GM19452 (cell line): ENCODE results near the gene EHMT1.
"Not testable (repeated sequence)": the region's sequence is repeated elsewhere in the genome, so short reads cannot be mapped to it uniquely, and the experiment has no call there.

Source experiments
- ATAC-seq: cut with Tn5 transposase; IDR thresholded peaks from one replicate; pipeline ENCODE4 v1.9.1; 2021; ENCODE audit not compliant: unreplicated experiment

Gene EHMT1

DNA sequence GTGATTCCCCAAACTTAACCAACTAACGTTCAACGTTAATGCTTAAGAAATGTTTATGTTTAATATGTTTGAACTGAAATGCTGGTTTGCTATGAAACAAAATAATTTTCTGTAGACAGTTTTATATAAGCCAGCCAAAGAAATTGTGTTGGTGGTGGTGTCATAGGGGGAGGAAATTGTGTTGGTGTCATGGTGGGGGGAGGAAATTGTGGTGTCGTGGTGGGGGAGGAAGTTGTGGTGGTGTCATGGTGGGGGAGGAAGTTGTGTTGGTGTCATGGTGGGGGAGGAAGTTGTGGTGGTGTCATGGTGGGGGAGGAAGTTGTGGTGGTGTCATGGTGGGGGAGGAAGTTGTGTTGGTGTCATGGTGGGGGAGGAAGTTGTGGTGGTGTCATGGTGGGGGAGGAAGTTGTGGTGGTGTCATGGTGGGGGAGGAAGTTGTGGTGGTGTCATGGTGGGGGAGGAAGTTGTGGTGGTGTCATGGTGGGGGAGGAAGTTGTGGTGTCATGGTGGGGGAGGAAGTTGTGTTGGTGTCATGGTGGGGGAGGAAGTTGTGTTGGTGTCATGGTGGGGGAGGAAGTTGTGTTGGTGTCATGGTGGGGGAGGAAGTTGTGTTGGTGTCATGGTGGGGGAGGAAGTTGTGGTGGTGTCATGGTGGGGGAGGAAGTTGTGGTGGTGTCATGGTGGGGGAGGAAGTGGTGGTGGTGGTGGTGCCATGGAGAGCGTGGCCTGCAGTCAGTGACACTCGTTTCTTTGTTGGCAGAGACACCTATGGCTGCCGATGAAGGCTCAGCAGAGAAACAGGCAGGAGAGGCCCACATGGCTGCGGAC lies 97.3 kb downstream of the EHMT1 start:
- ATAC-seq: not testable (repeated sequence)

DNA sequence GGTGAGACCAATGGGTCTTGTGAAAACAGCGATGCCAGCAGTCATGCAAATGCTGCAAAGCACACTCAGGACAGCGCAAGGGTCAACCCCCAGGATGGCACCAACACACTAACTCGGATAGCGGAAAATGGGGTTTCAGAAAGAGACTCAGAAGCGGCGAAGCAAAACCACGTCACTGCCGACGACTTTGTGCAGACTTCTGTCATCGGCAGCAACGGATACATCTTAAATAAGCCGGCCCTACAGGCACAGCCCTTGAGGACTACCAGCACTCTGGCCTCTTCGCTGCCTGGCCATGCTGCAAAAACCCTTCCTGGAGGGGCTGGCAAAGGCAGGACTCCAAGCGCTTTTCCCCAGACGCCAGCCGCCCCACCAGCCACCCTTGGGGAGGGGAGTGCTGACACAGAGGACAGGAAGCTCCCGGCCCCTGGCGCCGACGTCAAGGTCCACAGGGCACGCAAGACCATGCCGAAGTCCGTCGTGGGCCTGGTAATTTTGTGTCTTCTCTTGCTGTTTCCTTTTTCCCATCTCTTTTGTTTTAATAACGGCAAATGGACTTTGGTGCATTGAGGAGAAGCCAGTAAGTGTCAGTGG lies 98.0 kb downstream of the EHMT1 start:
- ATAC-seq: no peak

- ATAC-seq: no peak
Observed at GRCh38 chr9:137717776-137718327, 99.0 kb downstream of the EHMT1 start.

DNA sequence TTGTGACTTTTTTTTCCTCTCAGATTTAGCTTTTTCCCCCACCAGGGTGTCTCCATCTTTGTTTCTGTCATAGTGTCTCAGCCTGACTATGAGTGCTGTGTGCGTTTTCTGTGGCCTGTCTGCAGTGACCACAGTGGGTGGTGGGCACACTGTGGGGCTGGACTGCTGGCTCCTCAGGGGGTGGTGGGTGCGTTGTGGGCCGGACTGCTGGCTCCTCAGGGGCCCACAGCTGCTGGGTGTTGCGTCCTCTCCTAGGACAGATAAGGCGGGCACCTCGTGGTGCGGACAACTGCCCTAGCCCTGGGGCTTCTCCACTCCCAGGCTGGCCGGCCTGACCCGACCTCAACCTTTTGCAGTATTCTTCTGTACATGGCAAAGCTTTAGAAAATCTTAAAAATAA lies 100.4 kb downstream of the EHMT1 start:
- no peak for ATAC-seq

DNA sequence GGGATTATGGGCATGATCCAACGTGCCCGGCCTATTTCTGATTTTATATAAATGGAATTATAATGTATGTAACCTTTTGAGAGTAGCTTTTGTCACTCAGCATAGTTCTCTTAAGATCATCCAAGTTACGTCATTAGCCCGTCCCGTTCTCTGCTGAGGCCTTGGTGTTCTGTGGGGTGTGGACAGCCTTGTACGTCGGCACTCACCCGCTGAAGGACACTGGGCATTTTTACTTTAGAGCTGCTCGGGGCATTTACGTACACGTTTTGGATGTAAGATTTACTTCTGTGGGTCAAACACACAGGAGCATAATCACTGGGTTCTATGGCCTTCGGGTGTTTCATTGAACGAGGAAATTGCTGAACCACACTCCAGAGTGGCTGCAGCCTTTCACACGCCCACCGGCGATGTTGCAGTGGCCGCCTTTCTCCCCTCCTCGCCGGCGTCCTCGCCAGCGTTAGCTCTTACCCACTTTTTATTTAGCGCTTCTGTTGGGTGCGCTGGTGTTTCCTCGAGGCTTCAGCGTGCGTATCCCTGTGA lies 101.8 kb downstream of the EHMT1 start:
- ATAC-seq: no peak

- no peak for ATAC-seq
Observed at GRCh38 chr9:137721479-137721878, 102.7 kb downstream of the EHMT1 start.

- ATAC-seq: no peak
Observed at GRCh38 chr9:137721899-137722298, 103.1 kb downstream of the EHMT1 start.

DNA sequence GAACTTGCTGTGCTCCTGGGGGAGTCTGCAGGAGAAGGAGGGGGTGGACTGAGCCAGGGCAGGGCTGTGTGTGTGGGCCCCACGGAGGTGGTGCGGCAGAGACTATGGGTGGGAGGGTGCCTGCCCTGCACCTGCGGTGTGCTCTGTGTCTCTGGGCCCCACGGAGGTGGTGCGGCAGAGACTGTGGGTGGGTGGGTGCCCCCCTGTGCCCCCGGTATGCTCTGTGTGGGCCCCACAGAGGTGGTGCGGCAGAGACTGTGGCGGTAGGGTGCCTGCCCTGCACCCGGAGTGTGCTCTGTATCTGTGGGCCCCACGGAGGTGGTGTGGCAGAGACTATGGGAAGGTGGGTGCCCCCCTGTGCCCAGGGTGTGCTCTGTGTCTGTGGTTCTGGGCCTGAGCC lies 103.7 kb downstream of the EHMT1 start:
- ATAC-seq: no peak

DNA sequence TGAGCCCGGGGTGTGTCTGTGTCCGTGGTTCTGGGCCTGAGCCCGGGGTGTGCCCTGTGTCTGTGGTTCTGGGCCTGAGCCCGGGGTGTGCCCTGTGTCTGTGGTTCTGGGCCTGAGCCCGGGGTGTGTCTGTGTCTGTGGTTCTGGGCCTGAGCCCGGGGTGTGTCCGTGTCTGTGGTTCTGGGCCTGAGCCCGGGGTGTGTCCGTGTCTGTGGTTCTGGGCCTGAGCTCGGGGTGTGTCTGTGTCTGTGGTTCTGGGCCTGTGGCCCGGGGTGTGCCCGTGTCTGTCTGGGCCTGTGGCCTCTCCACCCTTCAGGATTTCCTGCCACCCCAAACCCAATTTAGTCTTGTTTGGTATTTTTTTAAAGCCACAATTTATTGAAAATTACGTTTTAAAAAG lies 104.6 kb downstream of the EHMT1 start:
- not testable (repeated sequence) for ATAC-seq

GRCh38 chr9:137723783-137724445 lies 105.1 kb downstream of the EHMT1 start:
- no peak for ATAC-seq

DNA sequence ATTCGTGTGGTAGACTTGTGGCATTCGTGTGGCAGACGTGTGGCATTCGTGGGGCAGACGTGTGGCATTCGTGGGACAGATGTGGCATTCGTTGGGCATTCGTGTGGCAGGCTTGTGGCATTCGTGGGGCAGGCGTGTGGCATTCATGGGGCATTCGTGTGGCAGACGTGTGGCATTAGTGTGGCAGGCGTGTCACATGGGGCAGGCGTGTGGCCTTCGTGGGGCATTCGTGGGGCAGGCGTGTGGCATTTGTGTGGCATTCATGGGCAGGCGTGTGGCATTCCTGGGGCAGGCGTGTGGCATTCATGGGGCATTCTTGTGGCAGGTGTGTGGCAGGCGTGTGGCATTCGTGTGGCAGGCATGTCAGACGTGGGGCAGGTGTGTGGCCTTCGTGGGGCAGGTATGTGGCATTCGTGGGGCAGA lies 106.0 kb downstream of the EHMT1 start:
- ATAC-seq: no peak

DNA sequence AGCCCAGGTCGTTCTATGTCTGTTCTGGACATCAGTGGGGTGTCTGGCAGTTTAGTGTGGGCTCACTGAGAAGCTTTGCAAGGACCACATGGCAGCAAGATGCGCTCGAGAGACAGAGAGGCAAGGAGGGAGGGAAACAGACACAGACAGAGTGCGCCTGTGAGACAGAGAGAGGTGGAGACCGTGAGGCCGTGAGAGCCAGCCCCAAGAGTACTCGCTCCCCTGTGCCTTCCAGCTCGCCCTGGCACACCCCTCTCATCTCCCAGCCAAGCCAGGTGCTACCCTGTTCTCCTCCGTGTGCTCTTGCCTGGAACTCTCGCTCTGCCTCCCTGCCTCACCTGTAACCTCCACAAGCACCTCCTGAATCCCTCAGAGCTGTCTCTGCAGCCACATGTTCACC lies 106.8 kb downstream of the EHMT1 start:
- ATAC-seq: no peak

DNA sequence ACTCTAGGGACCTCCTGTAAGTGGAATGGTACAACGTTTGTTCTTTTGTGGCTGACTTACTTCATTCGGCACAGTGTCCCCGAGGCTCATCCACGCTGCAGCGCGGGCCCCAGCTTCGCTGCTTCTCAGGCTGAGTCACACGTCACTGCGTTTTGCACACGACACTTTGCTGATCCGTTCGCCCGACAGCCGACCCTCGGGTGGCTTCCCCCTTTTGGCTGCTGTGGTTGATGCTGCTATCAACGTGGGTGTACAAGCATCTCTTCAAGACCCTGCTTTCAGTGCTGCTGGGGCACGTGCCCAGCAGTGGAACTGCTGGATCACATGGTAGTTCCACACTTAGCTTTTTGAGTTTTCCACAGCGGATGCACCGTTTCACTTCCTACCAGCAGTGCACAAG lies 107.5 kb downstream of the EHMT1 start:
- ATAC-seq: peak; percentile 80

DNA sequence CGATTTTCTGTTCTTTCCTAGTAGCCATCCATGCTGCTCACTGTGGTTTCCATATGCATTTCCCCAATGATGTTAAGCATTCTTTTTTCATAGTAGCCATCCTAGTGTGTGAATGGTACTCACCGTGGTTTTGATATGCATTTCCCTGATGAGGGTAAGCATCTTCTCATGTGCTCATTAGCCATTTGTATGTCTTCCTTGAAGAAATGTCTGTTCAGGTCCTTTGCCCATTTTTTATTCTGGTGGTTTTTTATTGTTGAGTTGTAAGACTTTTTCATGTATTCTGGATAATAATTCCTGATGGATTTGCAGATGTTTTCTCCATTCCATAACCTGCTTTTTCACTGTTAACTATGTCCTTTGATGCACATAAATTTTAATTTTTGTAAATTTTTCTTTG lies 108.0 kb downstream of the EHMT1 start:
- ATAC-seq: no peak

DNA sequence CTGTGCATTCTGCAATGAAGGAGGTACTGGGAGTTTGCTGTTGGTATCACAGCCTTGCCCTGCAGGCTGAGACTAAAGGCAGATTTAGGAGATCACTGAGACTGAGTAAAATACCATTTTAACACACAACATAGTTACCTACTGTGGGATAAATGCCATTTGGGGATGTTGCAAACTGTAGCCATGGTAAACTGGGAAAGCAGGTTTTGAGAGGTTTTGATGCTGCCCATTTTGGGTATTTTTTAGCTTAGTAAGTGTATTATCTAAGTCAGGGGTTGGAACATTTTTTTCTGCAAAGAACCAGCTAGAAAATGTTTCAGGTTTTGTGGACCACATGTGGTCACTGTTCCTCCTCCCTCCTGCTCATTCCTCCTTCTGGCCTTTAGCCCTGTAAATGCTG lies 108.9 kb downstream of the EHMT1 start:
- no peak for ATAC-seq

GRCh38 chr9:137728444-137729311 lies 109.9 kb downstream of the EHMT1 start:
- no peak for ATAC-seq

DNA sequence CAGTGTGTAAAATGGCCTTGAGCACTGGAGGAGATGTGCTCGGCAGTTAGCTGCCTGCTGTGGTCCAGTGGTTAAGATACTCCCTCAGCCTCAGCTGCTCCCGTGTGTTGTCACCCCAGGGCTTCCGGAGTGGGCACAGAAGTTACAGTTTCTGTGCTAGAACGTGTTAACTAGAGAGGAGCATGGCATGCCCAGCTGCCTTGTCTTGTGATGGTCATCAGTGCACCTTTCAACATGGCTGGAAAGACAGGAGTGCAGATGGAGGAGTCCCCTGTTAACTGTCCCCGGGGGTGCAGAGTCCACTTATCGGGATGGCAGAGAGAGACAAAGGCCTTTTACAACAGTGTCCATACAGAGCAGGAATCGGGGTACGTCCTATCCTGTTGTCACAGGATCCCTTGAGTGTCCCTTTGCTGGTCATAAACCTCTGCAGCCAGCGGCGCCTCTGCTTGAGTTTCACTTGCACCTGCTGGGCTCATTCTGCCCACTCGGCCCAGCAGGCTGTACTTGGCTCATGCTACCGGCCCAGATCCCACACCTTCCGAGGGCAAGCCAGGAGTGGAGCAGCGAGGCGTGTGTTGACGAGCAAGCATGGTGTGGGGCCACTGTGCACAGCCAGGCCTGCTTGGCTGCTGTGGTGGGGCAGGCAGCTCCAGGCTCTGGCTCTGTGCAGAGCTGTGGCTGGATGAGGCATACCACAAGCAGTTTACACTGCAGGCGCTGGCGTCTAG lies 112.6 kb downstream of the EHMT1 start:
- ATAC-seq: no peak

DNA sequence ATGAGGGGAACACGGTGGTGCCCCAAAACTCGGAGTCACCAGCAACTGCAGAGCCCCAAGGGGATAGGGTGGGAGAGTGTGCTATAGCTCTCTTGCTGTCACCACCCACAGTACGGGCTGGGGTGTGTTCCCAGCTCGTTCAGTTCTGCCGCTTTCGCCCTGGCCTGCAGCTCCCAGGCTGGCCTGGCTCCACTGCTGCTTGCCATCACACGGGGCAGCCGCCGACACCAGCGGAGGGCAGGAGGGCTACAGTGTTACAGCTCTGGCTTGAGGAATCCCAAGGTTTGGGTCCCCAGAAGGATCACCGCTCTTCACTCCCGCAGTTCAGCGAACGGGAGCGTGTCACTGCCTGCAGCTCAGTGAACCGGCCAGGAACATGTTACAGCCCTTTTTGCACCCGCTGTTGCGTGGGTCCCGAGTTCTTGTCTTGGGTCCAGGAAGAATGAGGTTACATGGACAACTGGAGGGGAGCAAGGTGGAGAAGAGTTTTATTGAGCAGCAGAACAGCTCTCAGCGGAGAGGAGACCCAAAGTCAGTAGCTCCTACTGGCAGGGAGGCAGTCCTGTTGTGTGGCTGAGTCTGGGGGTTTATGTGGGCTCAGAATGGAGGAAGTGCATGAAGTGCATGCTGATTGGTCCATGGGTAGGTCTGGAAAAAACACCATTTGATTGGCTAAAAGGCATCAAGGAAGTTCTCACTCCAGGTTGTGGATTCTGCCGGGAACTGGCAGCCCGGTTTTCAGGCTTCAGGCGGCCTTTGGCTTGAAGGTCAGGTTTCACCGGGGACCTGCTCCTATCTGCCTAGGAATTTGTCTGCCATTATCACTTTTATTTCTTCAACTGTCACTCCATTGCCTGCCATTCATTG lies 113.4 kb downstream of the EHMT1 start:
- no peak for ATAC-seq

- ATAC-seq: no peak
Observed at GRCh38 chr9:137733429-137733828, 114.6 kb downstream of the EHMT1 start.
